Measurements from ENCODE around the gene NUBP1.

NUBP1 gene

GRCh38 chr16:10808850-10809249, 65.2 kb downstream of the NUBP1 start:
- DNase-seq = no peak

GRCh38 chr16:10809706-10810105, 66.1 kb downstream of the NUBP1 start:
- no peak for DNase-seq

- no peak for DNase-seq
Measured at GRCh38 chr16:10812312-10813098, 68.9 kb downstream of the NUBP1 start.

- DNase-seq = no peak
Measured at GRCh38 chr16:10813099-10813455, 69.4 kb downstream of the NUBP1 start.

GRCh38 chr16:10817514-10817913, 73.9 kb downstream of the NUBP1 start:
- no peak for DNase-seq

- no peak for DNase-seq
Measured at GRCh38 chr16:10817963-10818941, 74.6 kb downstream of the NUBP1 start, which contains the start of gene TVP23A. TVP23A (minus strand) TSS chr16:10818794; CDS start chr16:10818493, 301 bp downstream.

All from NCI-H2171 (cell line).